GM21367 (cell line): ENCODE results near the gene ATRNL1.

Experiments used
- ATAC-seq: cut with Tn5 transposase; IDR thresholded peaks from one replicate; pipeline ENCODE4 v1.9.1; 2021; ENCODE audit not compliant: unreplicated experiment

The ATRNL1 gene

GRCh38 chr10:115572740-115573455 is 479.7 kb downstream of the ATRNL1 start:
- ATAC-seq: no peak

- no peak for ATAC-seq
These were observed 487.1 kb downstream of the ATRNL1 start for GRCh38 chr10:115580239-115580638.

GRCh38 chr10:115593060-115593459 is 499.9 kb downstream of the ATRNL1 start:
- no peak for ATAC-seq

DNA sequence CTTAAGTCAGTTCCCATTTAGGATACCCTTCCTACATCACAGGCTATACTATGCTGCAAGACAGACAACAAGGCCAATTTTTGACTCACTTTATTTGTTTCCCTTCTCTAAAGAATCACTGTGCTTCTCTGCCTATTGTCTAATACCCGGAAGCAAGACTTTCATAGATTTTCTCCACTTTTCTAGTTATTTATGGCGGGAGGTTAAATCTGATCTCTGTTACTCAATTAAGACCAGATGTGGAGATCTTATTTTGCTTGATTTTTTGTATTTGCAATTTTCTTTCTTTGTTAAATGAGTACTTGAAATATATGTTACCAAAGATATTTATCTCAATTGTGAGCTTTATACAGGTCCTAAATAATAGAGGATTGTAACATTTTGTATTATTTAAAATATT is 511.5 kb downstream of the ATRNL1 start:
- ATAC-seq: no peak

DNA sequence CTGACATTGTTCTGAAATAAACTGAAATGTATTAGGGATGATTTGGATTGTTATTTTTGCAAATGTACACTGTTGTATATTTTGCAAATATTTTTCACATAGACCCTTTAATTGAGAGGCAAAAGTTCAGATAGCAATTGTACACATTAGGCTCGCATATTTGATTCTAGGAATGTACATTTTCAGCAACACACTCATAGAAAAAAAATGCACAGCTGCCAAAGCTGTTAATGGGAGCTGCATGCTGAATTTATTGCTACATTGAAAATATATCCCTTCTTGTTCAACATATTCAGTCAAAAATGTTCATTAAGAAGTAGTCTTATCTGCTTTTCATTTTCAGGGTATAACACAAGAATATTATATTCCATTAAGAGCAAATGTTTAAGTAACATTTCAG is 512.9 kb downstream of the ATRNL1 start:
- no peak for ATAC-seq

GRCh38 chr10:115606741-115607140 is 513.6 kb downstream of the ATRNL1 start:
- no peak for ATAC-seq

DNA sequence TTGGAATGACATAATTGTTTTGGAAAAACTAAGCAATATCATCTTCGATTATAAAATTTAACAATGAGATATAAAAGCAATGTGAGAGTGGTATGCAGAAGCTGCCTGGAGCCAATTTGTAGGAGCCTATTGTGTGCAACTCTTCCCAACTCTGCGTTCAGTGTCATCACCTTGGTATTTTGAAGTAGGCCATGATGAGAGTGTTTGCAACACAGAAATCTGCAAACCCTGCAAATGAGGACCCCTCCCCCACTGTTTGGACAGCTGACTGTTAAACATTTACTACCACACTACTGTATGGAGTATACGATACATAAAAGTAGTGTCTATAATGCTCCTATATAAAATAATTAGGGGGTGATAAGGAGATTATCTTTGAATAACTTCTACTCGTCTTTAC is 531.3 kb downstream of the ATRNL1 start:
- no peak for ATAC-seq

GRCh38 chr10:115628616-115629015 is 535.5 kb downstream of the ATRNL1 start:
- ATAC-seq: no peak

DNA sequence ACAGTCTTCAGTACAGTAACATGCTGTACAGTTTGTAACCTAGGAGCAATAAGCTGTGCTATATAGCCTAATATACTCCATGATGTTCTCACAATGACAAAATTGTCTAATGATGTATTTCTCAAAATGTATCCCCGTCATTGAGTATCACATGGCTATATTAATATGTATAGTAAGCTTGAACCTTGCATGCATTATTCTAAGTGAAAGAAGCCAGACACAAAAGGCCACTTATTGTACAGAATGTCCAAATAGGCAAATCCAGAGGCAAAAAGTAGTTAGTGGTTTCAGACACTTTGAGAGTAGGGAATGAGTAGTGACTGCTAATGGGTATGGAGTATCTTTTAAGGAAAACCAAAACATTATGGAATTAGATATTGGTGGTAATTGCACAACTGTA is 545.1 kb downstream of the ATRNL1 start:
- no peak for ATAC-seq

GRCh38 chr10:115649217-115649616 is 556.1 kb downstream of the ATRNL1 start:
- ATAC-seq: no peak

DNA sequence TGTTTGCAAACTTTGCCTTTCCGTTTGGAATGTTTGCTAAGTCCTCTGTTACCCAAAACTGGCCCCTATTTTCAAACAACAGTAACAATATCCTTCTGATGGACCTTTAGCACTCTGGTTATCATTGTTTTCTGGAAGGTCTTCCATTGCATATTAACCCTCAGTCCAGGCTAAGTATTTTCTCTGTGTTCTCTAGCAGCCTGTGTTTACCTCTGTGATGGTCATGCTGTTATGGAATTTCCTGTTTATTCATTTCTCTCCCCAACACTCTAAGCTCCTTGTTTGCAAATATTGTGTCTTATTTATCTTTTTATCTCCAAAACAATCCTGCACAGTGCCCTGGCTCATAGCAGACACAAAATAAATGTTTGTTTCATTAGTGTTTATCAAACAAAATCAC is 560.3 kb downstream of the ATRNL1 start:
- no peak for ATAC-seq

DNA sequence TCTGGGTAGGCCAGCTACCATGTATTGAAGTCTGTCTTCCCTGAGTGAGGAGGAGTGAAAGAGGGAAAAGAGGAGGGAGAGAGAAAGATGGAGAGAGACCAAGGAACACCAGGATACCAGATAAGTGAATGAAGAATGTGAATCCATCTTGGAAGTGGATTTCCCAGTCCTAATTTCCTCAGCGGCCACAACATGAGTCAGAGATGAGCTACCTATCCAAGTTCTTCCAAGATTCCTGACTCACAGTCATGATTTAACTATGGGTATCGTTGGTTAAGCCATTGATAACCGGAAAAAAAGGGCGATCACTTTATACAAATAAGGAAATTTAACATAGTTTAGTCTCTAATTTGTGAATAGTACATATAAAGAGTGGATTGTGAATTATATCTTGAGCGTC is 561.8 kb downstream of the ATRNL1 start:
- no peak for ATAC-seq

DNA sequence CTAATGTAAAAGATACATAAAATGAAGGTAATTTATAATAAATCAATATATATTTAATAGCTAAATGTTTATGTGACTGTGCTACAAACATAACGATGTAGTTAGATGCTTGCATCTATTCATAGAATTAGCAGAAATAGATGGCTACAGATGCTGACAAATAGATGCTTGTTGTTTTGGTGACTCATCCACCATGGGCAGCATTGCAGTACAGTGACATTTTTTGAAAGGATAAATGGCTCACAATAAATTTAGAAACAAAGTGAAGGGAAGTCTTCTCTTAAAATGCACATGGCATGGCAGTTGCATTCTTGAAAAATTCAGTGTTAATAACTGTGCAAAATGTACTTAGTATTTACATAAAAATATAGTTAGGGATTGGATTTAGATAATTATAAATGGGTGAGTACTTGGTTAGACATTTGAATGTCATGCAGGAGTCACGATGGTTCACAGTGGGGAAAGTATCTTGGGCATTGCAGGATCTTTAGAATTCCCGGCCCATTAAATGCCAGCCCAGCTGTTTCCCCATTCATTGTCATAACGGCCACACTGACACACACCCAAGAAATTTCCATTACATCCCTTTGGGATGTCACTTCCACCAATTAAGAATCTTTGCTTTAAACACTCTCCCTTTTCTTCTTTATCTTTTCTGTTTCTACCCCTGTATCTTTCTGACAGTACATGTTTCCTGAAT is 564.1 kb downstream of the ATRNL1 start:
- ATAC-seq: no peak

DNA sequence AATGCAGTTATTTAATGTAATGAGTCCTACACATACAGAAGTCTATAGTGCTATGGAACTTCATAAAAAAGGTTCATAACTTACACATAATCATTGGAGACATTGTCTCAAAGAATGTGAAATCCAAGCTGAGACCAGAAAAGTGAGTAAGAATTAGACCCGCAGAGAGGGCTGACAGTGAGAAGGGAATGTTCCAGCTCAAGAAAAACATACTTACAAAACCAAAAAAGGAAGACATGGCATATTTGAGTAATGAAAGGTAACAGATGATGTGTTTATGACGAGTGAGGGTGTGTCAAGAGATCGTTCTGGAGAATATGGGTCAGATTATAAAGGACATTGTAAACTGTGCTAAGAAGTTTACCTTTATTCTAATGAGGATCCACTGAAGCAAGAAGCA is 566.5 kb downstream of the ATRNL1 start:
- no peak for ATAC-seq

DNA sequence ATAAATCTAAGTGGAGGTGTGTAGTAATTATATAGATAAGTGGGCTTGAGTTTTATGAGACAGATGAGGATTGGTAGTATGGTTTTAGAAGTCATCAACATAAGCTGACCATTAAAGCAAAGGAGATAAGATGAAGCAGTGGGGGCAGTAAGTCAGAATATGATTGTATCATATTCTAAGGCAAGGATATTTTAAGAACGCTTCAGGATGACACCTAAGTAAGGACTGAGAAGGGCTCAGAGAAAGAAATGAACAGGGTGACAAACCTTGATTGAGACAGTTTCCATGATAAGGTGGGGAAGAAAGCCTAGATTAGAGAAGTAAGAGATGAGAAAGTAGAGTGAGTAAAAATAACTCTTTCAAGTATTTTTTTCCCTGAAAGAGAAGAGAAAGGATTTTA is 567.2 kb downstream of the ATRNL1 start:
- no peak for ATAC-seq

DNA sequence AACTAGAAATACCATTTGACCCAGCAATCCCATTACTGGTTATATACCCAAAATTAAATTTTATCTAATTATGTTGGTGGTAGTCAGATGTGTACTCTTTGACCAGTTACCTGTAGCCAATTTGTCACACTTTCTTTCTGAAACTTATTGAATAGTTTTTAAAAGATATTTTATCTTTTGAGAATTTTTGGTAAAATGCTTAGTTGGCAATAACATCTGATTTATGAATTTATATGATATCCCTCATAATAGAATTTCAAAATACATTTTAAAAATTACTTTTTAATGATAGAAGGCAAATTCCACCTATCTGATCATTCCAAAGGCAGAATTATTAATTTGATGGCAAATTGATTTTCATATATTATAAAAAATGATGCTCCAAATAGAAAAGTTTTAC is 569.3 kb downstream of the ATRNL1 start:
- ATAC-seq: no peak

GRCh38 chr10:115665549-115665948 is 572.4 kb downstream of the ATRNL1 start:
- no peak for ATAC-seq

- no peak for ATAC-seq
These were observed 581.3 kb downstream of the ATRNL1 start for GRCh38 chr10:115674496-115674895.

DNA sequence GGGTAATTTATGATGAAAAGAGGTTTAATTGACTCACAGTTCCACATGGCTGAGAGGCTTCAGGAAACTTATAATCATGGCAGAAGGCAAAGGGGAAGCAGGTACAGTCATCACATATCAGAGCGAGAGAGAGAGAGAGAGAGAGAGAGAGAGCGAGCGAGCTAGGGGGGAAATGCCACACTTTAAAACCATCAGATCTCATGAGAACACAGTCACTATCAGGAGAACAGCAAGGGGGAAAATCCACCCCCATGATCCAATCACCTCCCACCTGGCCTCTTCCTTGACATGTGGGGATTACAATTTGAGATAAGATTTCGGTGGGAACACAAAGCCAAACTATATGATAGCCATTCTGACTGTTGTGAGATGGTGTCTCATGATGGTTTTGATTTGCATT is 603.6 kb downstream of the ATRNL1 start:
- ATAC-seq: no peak

- no peak for ATAC-seq
These were observed 612.9 kb downstream of the ATRNL1 start for GRCh38 chr10:115706026-115706425.

DNA sequence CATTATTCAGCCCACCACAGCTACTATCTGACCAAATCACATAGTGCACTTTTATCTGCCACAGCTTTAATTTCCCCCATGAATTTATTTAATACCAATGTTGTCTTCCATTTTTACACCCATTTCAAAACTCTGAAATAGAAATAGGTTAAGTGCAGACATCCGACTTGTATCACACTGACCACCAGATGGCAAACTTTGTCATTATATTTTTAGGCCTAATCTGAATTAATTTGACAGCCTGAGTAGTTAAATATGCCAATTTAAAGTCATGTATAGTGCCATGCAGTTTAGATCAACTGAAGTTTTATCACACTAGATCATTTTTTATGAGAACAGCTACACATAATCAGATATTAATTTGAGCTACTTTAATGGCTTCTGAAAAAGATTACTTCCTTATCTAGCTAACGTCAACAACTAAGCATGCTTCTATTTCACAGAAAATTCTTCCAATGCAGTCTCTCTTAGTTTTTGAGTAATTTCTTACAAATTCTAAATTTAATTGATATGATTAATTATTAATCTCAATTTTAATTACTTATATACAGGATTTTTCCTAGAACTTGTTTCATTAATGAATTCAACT is 613.4 kb downstream of the ATRNL1 start:
- no peak for ATAC-seq

DNA sequence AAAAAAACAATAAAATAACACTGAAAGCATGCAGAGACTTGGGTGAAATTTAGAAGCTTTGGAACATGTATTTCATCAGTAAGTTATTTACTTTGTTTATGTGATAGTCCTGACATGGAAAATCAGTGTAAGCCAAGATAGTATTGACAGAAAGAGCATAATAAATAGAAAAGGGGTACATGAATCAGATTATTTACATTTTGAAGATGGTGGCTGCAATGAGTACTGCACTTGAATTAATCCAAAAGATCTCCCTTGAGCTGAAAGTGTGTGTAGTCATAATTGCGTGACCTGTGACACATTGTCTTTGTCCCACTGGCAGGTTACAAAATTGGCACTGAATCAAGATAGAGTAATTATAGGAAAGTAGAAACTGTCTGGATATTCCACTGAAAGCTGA is 617.0 kb downstream of the ATRNL1 start:
- no peak for ATAC-seq
